Parathyroid adenoma (tissue), 2 donors: ENCODE measurements around the gene IL36B.

Experiments
- H2AFZ ChIP-seq: fragments of 300-600 bp; sonication (generic); one replicate; pipeline ENCODE4 v1.7.0; 2017; ENCODE audit warnings: antibody characterized with exemption, mild to moderate bottlenecking
- H3K27ac ChIP-seq: fragments of 300-600 bp; sonication (generic); one replicate; pipeline ENCODE4 v1.7.0; 2017
- H3K27me3 ChIP-seq: fragments of 300-600 bp; sonication (generic); one replicate; pipeline ENCODE4 v1.7.0; 2017; ENCODE audit warnings: low read length; ENCODE audit not compliant: control insufficient read depth, insufficient read depth
- H3K36me3 ChIP-seq: fragments of 300-600 bp; sonication (generic); one replicate; pipeline ENCODE4 v1.7.0; 2017; ENCODE audit warnings: low read length; ENCODE audit not compliant: control insufficient read depth, insufficient read depth
- H3K4me1 ChIP-seq: fragments of 300-600 bp; sonication (generic); one replicate; pipeline ENCODE4 v1.7.0; 2017; ENCODE audit warnings: control low read depth
- H3K4me2 ChIP-seq: fragments of 300-600 bp; sonication (generic); one replicate; pipeline ENCODE4 v1.7.0; 2017; ENCODE audit warnings: low read length
- H3K4me3 ChIP-seq: fragments of 300-600 bp; sonication (generic); one replicate; pipeline ENCODE4 v1.7.0; 2017; ENCODE audit warnings: low read depth, low read length
- H3K79me2 ChIP-seq: fragments of 300-600 bp; sonication (generic); one replicate; pipeline ENCODE4 v1.7.0; 2017; ENCODE audit warnings: control low read depth
- H3K9ac ChIP-seq: fragments of 300-600 bp; sonication (generic); one replicate; pipeline ENCODE4 v1.7.0; 2017; ENCODE audit warnings: mild to moderate bottlenecking
- H3K9me3 ChIP-seq: fragments of 300-600 bp; sonication (generic); one replicate; pipeline ENCODE4 v1.7.0; 2017; ENCODE audit warnings: low read length; ENCODE audit not compliant: control insufficient read depth
- CTCF ChIP-seq: fragments of 300-600 bp; sonication (generic); IDR thresholded peaks from one replicate; pipeline ENCODE4 v1.7.0; 2017; ENCODE audit warnings: antibody characterized with exemption, mild to moderate bottlenecking
- donor health status: primary hyperparathyroidism.

IL36B gene

GRCh38 chr2:112995346-112995920, 57.2 kb downstream of the IL36B start:
- Histone ChIP-seq H3K27ac (no peak overlapping the region), H3K9ac (no peak overlapping the region), H3K27me3 (no peaks in the 10 kb centered on the region), H3K4me3 (no peak overlapping the region), H3K4me1 (no peaks in the 10 kb centered on the region), H3K79me2 (no peaks in the 10 kb centered on the region), H3K4me2 (no peak overlapping the region), H2AFZ (no peak overlapping the region), H3K36me3 (no peaks in the 10 kb centered on the region), H3K9me3 (no peaks in the 10 kb centered on the region)
- TF ChIP-seq CTCF: no peak

- Histone ChIP-seq H3K27me3 (no peaks in the 10 kb centered on the region), H3K27ac (no peak overlapping the region), H3K4me2 (no peak overlapping the region), H3K4me1 (no peaks in the 10 kb centered on the region), H3K79me2 (no peaks in the 10 kb centered on the region), H3K36me3 (no peaks in the 10 kb centered on the region), H2AFZ (no peak overlapping the region), H3K4me3 (no peak overlapping the region), H3K9ac (no peak overlapping the region), H3K9me3 (peaks cover 3% of the 10 kb centered on the region)
- no peak for TF ChIP-seq CTCF
These were observed 58.0 kb downstream of the IL36B start for GRCh38 chr2:112994648-112995047.

- no peak overlapping the region for H3K4me2 ChIP-seq
- H2AFZ ChIP-seq: no peak overlapping the region
- H3K9me3 ChIP-seq: peaks cover 3% of the 10 kb centered on the region
- no peaks in the 10 kb centered on the region for H3K27me3 ChIP-seq
- H3K4me1 ChIP-seq: no peaks in the 10 kb centered on the region
- no peak for TF ChIP-seq CTCF
- no peak overlapping the region for H3K4me3 ChIP-seq
- no peaks in the 10 kb centered on the region for H3K79me2 ChIP-seq
- H3K27ac ChIP-seq: no peak overlapping the region
- H3K36me3 ChIP-seq: no peaks in the 10 kb centered on the region
- no peak overlapping the region for H3K9ac ChIP-seq
These were observed 58.8 kb downstream of the IL36B start for GRCh38 chr2:112993831-112994230.

GRCh38 chr2:112989611-112990010, 63.1 kb downstream of the IL36B start:
- Histone ChIP-seq H3K4me1 (no peaks in the 10 kb centered on the region), H3K27me3 (no peaks in the 10 kb centered on the region), H2AFZ (no peak overlapping the region), H3K27ac (no peak overlapping the region), H3K36me3 (no peaks in the 10 kb centered on the region), H3K4me2 (no peak overlapping the region), H3K79me2 (no peaks in the 10 kb centered on the region), H3K4me3 (no peak overlapping the region), H3K9me3 (peaks cover 3% of the 10 kb centered on the region), H3K9ac (no peak overlapping the region)
- TF ChIP-seq CTCF: no peak

- Histone ChIP-seq H3K27ac (no peak overlapping the region), H3K9ac (no peak overlapping the region), H3K27me3 (no peaks in the 10 kb centered on the region), H3K36me3 (no peaks in the 10 kb centered on the region), H2AFZ (no peak overlapping the region), H3K4me2 (no peak overlapping the region), H3K4me3 (no peak overlapping the region), H3K4me1 (no peaks in the 10 kb centered on the region), H3K79me2 (no peaks in the 10 kb centered on the region), H3K9me3 (peaks cover 3% of the 10 kb centered on the region)
- no peak for TF ChIP-seq CTCF
These were observed 67.6 kb downstream of the IL36B start for GRCh38 chr2:112985090-112985489.
